Epithelial cell of esophagus (primary cell): Measurements from ENCODE around the gene LRRIQ1.
"Not testable (repeated sequence)": the region's sequence is repeated elsewhere in the genome, so short reads cannot be mapped to it uniquely, and the experiment has no call there.

Experiments used
- DNase-seq: peaks from one replicate; pipeline ENCODE4 v3.0.0; 2010; ENCODE audit warnings: low read depth
- H3K4me3 ChIP-seq: 2 replicates; pipeline ENCODE4 v1.5.1; 2011; ENCODE audit warnings: mild to moderate bottlenecking, low read length, control low read depth
- TF ChIP-seq, protein P1 (sequence below): IDR thresholded peaks from 2 replicates; pipeline ENCODE4 v1.5.1; 2011; ENCODE audit warnings: low read depth, mild to moderate bottlenecking, low read length, control low read depth, inconsistent platforms; ENCODE audit not compliant: insufficient read depth; ENCODE audit errors: missing control alignments

The LRRIQ1 gene

DNA sequence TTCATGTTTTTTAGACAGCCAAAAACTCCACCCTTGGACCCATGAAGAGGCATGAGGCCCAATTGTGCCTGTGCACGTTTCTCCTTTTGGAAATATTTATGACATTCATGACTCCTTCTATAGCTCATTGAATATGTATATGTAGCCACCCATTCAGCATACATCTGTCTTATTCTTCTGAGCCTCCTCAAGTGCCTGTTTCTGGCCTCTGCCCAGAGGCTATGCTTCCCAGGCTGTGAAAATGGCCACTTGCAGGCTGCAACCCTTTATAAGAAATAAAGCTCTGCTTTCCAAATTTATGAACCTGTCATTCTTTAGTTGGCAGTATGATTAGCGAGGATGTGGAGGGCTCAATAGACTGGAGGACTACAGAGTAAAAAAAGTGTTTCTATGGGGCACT, 35.4 kb upstream of the LRRIQ1 start:
- TF ChIP-seq, protein P1, sequence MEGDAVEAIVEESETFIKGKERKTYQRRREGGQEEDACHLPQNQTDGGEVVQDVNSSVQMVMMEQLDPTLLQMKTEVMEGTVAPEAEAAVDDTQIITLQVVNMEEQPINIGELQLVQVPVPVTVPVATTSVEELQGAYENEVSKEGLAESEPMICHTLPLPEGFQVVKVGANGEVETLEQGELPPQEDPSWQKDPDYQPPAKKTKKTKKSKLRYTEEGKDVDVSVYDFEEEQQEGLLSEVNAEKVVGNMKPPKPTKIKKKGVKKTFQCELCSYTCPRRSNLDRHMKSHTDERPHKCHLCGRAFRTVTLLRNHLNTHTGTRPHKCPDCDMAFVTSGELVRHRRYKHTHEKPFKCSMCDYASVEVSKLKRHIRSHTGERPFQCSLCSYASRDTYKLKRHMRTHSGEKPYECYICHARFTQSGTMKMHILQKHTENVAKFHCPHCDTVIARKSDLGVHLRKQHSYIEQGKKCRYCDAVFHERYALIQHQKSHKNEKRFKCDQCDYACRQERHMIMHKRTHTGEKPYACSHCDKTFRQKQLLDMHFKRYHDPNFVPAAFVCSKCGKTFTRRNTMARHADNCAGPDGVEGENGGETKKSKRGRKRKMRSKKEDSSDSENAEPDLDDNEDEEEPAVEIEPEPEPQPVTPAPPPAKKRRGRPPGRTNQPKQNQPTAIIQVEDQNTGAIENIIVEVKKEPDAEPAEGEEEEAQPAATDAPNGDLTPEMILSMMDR: no peak
- no peak for DNase-seq
- no peak overlapping the region for H3K4me3 ChIP-seq

DNA sequence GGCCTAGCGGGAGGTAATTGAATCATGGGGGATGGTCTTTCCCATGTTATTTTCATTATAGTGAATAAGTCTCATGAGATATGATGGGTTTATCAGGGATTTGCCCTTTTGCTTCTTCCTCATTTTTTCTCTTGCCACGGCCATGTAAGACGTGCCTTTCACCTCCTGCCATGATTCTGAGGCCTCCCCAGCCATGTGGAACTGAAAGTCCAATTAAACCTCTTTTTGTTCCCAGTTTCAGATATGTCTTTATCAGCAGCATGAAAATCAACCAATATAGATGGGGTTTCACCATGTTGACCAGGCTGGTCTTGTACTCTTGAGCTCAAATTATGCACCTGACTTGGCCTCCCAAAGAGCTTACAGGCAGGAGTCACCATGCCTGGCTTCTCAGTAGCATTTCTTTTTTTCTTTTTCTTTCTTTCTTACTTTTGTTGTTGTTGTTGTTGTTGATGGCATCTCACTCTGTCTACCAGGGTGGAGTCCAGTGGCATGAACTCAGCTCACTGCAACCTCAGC, 33.3 kb upstream of the LRRIQ1 start:
- TF ChIP-seq, protein P1: no peak
- no peak for DNase-seq
- no peak overlapping the region for H3K4me3 ChIP-seq

DNA sequence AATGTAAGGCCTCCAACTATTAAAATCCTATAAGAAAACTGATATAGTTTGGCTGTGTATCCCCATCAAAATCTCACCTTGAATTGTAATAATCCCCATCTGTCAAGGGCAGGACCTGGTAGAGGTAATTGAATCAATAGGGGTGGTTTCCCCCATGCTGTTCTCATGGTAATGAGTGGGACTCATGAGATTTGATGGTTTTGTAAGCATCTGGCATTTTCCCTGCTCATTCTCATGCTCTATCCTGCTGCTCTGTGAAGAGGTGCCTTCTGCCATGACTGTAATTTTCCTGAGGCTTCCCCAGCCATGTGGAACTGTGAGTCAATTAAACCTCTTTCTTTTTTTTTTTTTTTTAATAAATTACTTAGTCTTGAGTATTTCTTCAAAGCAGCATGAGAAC, 31.9 kb upstream of the LRRIQ1 start:
- no peak overlapping the region for H3K4me3 ChIP-seq
- TF ChIP-seq, protein P1: no peak
- no peak for DNase-seq

DNA sequence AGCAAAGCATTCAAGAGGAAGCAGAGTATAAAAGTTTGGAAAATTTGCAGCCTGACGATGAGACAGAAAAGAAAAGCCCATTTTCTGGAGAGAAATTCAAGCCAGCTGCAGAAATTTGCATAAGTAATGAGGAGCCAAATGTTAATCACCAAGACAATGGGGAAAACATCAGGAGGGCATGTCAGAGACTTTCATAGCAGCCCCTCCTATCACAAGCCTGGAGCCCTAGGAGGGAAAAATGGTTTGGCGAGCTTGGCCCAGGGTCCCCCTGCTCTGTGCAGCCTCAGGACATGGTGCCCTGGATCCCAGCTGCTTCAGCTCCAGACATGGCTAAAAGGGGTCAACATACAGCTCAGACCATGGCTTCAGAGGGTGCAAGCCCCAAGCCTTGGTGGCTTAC, 31.1 kb upstream of the LRRIQ1 start:
- not testable (repeated sequence) for DNase-seq

DNA sequence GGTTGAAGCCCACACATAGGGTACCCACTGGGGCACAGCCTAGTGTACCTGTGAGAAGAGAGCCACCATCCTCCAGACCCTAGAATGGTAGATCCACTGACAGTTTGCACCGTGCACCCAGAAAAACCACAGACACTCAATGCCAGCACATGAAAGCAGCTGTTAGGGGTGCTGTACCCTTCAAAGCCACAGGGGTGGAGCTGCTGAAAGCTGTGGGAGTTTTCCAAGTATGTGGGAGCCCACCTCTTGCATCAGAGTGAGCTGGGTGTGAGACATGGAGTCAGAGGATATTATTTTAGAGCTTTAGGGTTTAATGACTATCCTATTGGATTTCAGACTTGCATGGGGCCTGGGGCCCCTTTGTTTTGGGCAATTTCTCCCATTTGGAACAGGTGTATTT, 30.5 kb upstream of the LRRIQ1 start:
- no peak overlapping the region for H3K4me3 ChIP-seq
- TF ChIP-seq, protein P1: no peak
- no peak for DNase-seq

More for the DNA sequence above, 31.1 kb upstream of the LRRIQ1 start:
- H3K4me3 ChIP-seq: not testable (repeated sequence)

DNA sequence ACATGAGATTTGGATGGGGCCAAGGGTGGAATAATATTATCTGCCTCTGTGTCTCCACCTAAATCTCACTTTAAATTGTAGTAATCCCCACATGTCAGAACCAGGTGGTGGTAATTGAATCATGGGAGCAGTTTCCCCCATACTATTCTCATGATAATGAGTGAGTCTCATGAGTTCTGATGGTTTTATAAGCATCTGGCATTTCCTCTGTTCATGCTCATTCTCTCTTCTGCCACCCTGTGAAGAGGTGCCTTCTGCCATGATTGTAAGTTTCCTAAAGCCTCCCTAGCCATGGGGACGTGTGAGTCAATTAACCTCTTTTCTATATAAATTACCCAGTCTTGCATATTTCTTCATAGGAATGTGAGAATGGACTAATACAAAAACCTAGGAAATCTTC, 29.9 kb upstream of the LRRIQ1 start:
- no peak for DNase-seq
- TF ChIP-seq, protein P1: no peak
- H3K4me3 ChIP-seq: no peak overlapping the region

DNA sequence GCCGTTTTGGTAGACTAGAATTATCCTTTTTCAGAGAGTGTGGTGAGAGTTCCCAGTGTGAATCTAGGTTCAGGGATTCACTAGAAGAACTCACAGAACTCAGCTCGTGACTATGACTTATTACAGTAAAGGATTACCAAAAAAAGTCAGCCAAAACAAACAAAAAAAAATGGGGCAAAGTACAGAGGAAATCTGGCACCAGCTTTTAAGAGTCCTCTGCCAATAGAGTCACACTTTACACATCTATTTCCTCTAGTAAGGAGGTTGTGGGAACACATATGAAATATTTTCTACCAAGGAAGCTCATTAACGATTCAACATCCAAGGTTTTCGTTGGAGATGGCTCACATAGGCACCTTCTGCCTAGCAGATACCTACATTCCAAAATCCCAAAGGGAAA, 28.3 kb upstream of the LRRIQ1 start:
- TF ChIP-seq, protein P1: no peak
- no peak for DNase-seq

More for the DNA sequence above, 28.3 kb upstream of the LRRIQ1 start:
- H3K4me3 ChIP-seq: no peak overlapping the region
